HG03064 (cell line): ENCODE measurements around the gene PTPN3.
A peak's percentile ranks its signal among the peaks of the same experiment; 100 is the strongest.

Experiments used
- ATAC-seq: cut with Tn5 transposase; IDR thresholded peaks from one replicate; pipeline ENCODE4 v1.9.1; 2021; ENCODE audit warnings: low read depth; ENCODE audit not compliant: unreplicated experiment

The PTPN3 gene

DNA sequence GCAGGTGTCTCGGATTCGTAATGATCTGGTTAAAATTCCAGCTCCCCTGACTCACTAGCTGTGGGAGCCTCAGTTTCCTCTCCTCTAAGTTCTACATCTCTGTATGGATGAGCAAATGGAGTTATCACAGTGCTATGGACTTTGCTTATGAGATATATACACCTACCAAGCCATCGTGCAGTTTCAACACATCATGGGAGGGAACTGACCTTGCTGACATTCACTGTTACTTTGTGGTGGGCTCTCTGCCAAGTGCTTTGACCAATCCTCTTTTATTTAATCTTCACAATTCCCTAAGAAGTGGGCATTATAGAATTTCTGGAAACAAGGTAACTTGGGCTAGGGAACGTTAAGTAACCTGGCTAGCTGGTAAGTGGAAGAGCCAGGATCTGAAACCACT, 70.2 kb downstream of the PTPN3 start:
- ATAC-seq = no peak

GRCh38 chr9:109426626-109427402, 71.3 kb downstream of the PTPN3 start:
- ATAC-seq = no peak

- no peak for ATAC-seq
Measured at GRCh38 chr9:109424618-109425017, 73.5 kb downstream of the PTPN3 start.

- ATAC-seq = no peak
Measured at GRCh38 chr9:109423877-109424276, 74.2 kb downstream of the PTPN3 start.

- ATAC-seq = peak; percentile 91
Measured at GRCh38 chr9:109422641-109423040, 75.5 kb downstream of the PTPN3 start.

GRCh38 chr9:109421026-109421970, 76.8 kb downstream of the PTPN3 start:
- ATAC-seq = no peak

- no peak for ATAC-seq
Measured at GRCh38 chr9:109419531-109419930, 78.6 kb downstream of the PTPN3 start.

GRCh38 chr9:109418827-109419226, 79.3 kb downstream of the PTPN3 start:
- no peak for ATAC-seq

DNA sequence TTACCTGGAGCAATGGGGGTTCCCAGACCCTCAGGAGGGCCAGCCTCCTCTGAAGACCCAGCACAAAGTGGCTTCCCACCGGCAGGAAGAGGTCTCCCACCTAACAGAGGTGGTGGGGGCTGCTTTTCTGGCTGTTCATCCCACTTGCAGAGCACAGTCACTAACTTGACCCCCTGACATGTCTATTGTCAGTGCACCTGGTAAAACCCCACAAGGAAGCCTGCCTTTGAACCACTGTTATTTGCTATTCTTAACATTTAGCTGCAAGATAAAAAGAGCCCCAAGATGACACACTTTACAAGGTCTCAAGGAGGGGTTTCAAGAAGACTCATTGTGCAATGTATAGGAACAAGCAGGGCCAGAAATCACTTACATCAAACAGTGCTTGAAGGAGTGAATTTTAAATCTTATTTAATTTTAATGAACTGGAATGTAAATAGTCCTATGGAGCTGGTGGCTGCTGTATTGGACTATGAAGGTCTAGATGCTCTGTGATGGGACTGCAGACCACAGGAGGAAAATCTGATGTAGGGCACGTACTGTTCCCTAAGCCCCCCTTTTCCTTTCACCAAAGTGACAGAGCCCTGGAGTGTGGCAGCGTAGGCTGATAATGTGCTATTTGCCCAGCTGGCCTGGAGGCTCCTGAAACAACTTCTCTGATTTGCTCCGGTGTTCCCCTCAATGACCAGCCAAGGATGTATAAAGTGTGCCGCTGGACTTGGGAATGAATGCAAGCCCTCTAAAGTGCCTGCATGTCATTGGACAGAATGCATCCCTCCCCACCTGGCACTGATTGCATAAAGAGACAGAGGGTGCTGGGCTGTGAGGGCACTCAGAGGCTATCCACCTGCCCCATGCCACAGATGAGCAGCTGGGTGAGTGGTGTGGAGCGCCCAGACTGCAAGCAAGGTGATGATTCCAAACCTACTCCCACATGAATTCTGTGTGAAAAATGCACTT, 80.2 kb downstream of the PTPN3 start:
- ATAC-seq = no peak

DNA sequence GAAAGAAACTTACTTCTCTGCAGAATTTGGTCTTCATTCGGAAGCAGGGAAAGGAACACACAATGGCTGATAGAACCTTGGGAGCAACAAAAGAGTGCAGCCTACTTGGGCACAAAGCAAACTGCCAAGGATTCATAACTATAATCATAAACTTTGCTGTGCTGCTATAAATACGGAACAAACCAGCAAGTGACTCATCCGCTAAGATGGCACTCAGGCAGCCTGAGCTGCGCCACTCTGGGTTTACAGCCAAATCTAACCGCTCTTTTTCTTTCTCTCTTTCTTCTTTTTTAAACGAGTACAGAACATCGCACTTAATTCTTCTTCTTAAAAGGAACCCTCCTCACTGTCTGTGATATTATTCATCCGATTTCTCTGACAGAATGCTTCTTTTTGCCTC, 81.1 kb downstream of the PTPN3 start:
- ATAC-seq = no peak

DNA sequence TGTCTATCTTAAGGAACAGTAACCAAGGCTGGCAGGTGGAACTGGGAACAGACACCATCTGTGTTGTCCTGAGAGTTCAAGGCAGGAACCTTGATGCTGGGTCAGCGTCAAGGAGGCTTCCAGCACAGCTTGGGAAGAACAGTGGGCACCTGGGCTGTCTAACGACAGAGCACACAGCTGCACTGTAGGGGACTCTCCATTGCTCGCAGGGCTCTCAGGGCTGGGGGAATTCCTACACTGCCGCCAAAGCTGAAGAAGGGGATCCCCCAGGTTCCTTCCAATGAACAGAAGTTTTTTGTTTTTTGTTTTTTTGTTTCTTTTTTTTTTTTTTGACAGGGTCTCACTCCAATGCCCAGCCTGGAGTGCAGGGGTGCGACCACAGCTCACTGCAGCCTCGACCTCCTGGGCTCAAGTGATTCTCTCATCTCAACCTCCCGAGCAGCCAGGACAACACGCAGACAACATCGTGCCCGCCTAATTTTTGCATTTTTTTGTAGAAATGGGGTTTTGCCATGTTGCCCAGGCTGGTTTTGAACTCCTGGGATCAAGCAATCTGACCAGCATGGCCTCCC, 81.9 kb downstream of the PTPN3 start:
- peak; percentile 42 for ATAC-seq

DNA sequence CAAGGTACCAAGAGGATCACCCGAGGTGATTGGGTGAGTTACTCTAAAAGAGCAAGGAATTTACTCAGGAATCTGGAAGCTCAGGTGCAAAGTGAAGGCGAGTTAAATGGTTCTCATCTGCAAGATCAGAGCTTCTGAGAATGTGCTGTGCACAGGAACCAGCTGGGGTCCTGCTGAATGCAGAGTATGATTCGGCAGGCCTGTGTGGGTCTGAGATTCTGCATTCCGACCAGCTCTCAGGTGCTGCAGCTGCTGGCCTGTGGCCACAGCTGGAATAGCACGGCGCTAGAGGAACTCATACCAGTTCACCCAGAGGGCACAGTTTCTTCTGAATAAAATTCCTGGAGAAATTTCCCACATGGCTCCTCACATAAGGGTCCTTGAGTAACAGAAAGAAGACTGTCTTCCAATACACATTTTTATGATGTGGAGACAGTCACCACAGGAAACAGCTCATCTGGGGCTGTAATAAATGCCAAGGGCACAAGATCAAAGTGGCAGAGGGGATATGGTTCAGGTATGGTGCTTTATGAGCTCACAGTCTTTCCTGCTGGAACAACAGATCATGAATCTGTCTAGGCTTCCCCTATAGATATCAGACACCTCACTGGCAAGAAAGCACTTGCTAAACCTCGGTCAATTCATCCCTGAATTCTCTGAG, 83.9 kb downstream of the PTPN3 start:
- no peak for ATAC-seq

- ATAC-seq = peak; percentile 42
Measured at GRCh38 chr9:109411798-109412352, 86.2 kb downstream of the PTPN3 start.

DNA sequence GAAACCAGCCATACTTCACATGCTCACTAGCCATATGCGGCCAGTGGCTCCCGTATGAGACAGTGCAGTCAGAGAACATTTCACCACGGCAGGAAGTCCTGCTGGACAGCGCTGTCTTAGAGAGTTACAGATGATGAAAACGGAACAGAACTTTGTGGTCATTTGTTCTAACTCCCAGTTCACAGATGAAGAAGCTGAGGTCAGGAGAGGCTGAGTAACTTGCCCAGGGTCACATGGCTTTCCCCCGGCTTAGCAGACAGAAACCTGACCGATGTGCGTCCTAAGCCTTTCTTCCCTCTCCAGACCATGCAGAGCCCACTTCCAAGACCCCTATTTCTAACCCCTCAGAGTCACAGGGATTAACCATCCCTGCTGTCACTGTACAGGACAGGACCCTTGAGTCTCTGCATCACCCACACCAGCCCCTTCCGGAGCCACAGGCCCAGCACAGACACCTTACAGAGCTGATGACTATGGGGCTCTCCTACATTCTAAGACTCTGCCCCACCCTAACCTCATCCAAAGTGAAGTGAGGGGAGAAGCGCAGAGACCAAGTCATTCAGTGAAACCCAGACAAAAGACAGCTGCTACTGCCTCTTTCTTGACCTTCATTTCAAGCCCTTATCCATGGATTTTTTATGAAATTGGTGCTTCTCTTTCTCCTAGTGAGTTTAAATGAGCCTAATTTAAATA, 86.9 kb downstream of the PTPN3 start:
- peak; percentile 73 for ATAC-seq

DNA sequence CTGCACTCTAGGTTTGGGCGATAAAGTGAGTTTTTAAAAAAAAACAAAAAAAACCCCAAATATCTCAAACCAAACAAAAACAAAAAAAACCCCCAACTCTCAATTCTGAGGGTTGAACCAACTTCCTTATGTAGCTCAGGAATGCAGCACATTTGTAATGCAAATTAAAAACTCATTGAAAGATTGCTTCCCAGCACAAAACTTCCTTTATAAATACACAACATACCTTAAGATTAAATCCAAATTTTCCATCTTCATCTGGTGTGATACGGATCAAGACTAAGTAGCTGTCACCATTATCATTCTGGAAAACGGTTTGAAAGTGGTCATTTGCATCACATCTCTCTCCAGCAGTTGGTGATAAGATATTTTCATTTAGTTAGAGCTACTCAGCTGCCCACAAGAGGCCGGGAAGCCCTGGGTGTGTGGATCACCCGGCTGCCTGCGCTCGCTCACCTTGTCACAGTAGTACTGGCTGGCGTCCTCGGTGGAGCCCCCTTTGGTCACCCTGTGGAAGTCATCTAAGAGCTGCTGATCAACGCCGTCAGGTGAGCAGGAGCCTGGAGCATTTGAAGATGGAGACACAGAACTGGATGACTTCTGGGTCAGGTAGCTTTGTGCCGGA, 88.2 kb downstream of the PTPN3 start:
- ATAC-seq = no peak

- ATAC-seq = no peak
Measured at GRCh38 chr9:109408759-109409462, 89.2 kb downstream of the PTPN3 start.

DNA sequence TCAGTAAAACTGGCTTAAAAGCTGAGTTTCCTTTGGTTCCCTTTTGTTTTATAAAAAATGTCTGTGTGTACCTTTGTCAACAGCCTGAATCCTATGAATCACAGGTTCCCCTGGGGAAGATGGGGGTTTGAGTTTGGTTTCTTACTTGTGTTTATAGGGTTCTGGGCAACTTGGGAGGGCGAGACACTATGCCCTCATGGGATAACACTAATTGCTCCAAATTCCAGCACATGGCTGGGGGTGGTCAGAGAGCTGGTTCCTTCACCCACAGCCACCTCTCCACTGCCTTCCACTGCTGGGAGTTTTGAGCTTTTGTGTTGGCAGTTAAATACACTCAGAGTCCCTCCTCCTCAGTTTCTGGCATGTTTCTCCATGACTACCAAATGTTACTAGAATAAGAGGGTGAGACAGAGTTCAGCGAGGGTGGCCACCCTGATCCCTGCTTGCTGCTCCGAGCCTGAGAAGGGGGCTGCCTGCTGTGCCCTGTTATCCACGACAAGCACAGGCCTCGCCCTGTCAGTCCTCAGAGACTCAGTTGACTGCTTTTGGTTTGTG, 94.3 kb downstream of the PTPN3 start:
- ATAC-seq = no peak
